GM21619 (cell line): ENCODE data around the gene CLEC18C.
"Not testable (repeated sequence)": the region's sequence is repeated elsewhere in the genome, so short reads cannot be mapped to it uniquely, and the experiment has no call there.

Experiments
- ATAC-seq: cut with Tn5 transposase; IDR thresholded peaks from one replicate; pipeline ENCODE4 v1.9.1; 2021; ENCODE audit not compliant: unreplicated experiment

Gene CLEC18C

GRCh38 chr16:70159355-70160348 lies 13.9 kb upstream of the CLEC18C start:
- ATAC-seq, result no peak

- no peak for ATAC-seq
Observed at GRCh38 chr16:70160388-70160787, 13.2 kb upstream of the CLEC18C start.

DNA sequence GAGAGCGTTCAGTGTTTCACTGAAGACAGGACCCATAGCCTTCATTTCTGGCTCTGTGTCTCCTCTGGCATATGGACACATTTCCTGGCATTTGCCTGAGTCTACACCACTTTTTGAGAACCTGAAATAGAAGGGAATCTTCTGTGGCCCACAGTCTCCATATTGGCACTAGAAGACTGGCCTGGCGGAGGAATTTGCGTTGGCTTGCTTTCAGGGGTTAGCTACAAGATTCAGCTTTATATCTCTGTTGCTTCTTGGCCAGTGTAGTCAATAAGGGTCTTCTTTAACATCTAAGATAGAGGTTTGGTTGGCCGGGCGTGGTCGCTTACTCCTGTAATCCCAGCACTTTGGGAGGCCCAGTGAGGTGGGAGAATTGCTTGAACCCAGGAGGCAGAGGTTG lies 12.8 kb upstream of the CLEC18C start:
- no peak for ATAC-seq

GRCh38 chr16:70161350-70161749 lies 12.2 kb upstream of the CLEC18C start:
- ATAC-seq, result no peak

DNA sequence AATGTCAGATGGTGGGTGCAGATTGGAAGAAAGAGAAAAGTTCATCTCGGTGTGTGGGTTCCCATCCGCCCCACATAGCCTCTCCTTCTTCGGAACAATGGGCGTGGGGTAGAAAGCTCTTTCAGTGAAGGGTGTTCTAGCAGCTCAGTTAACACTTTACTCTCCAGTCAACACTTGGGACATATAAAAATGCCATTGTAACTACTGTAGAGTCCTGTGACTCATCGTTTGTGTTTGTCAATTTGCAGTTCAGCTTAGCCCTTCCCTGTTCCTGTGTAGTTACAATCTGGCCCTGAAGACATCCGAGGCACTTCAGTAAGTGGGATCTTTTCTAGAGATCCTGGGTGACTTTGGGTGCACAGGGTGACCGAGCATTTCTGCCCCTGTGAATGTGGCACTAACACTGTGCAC lies 11.5 kb upstream of the CLEC18C start:
- no peak for ATAC-seq

GRCh38 chr16:70163596-70163995 lies 10.0 kb upstream of the CLEC18C start:
- ATAC-seq, result no peak

DNA sequence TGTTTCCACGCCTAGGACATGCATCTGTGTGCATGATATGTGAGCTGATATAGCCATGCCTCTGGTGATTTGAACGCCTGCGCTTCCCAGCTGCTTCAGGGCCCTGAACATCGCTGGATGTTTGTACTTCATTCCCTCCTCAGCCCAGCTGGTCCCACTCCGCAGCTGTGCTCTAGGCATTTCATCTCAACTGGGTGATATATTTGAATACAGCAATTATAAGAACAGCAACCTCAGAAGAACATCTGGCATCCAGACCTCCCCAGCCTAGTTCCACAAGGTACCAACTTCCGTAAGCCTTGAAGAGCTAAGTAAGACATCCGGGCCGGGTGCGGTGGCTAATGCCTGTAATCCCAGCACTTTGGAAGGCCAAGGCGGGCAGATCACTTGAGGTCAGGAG lies 6.9 kb upstream of the CLEC18C start:
- ATAC-seq, result not testable (repeated sequence)

DNA sequence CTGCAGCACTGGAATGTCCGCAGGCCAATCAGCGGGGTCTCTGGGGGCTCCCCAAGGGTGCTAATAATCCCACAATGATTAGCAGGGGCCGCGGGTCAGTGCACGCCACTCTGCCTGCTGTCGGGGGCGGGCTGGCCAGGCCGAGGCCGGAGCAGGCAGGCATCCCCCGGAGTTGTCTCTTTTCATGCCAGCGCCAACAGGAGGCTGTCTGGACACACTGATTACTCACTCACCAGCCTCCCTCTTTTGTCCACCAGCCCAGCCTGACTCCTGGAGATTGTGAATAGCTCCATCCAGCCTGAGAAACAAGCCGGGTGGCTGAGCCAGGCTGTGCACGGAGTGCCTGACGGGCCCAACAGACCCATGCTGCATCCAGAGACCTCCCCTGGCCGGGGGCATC lies 329 bp downstream of the CLEC18C start:
- ATAC-seq, result not testable (repeated sequence)

- not testable (repeated sequence) for ATAC-seq
Observed at GRCh38 chr16:70174387-70174932, 873 bp downstream of the CLEC18C start.

- ATAC-seq, result not testable (repeated sequence)
Observed at GRCh38 chr16:70187858-70188607, 14.4 kb downstream of the CLEC18C start.

DNA sequence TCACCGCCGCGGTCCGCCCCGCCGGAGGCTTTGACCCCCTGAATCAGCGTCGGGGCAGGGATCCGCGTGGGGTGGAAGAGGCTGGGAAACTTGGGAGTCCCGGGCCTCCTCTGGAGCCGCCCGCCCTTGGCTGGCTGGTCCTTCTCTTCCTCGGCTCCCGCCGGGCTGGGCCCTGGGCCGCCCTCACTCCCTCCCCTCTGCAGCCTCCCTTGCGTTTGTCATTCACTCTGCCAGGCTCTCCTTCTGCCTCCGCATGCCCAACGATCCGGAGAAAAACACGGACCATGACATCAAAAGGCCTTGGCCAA lies 15.0 kb downstream of the CLEC18C start:
- ATAC-seq, result not testable (repeated sequence)

DNA sequence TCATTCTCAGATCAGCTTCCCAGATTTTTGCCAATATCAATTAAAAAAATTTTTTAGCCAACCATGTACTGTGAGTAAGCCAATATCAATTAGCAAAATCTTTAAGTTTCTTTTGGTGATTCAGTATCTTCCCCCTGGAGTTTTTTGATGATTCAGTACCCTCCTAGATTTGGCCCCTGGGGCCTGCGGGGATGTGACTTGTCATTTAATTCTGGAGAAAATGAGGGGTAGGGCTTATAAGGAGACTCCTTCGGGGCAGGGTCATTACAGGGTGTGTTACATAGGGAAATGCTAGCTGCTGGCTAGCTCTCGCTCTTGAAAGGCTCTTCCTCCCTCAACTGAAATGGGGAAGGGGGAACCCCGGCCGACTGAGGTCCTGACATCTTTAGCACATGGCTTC lies 17.0 kb downstream of the CLEC18C start:
- not testable (repeated sequence) for ATAC-seq

- not testable (repeated sequence) for ATAC-seq
Observed at GRCh38 chr16:70196683-70197300, 23.2 kb downstream of the CLEC18C start.

- ATAC-seq, result not testable (repeated sequence)
Observed at GRCh38 chr16:70197611-70198010, 24.0 kb downstream of the CLEC18C start.

- ATAC-seq, result not testable (repeated sequence)
Observed at GRCh38 chr16:70198230-70198629, 24.6 kb downstream of the CLEC18C start.

- not testable (repeated sequence) for ATAC-seq
Observed at GRCh38 chr16:70198666-70199065, 25.1 kb downstream of the CLEC18C start.

DNA sequence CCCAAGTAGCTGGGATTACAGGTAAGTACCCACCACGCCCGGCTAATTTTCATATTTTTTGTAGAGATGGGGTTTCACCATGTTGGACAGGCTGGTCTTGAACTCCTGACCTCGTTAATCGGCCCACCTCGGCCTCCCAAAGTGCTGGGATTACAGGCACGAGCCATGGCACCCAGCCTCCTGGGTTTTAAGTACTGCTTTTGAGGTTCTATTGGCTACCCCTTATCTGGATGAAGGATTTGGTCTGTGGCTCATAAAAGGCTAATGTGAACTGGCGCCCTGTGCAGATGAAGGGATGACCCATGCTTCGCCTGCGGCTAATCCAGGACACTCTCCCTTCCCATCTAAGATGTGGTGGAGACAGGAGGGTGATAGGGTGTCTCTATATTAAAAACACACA lies 25.6 kb downstream of the CLEC18C start:
- not testable (repeated sequence) for ATAC-seq

- ATAC-seq, result not testable (repeated sequence)
Observed at GRCh38 chr16:70200063-70200462, 26.5 kb downstream of the CLEC18C start.

GRCh38 chr16:70203508-70203907 lies 29.9 kb downstream of the CLEC18C start:
- ATAC-seq, result not testable (repeated sequence)

GRCh38 chr16:70204010-70204409 lies 30.4 kb downstream of the CLEC18C start:
- ATAC-seq, result not testable (repeated sequence)
